Right atrium auricular region (tissue), 2 donors: ENCODE results near the gene ISCU. TPM values are rescaled to one million over a fixed set of nuclear protein-coding genes. Genes with fewer than 3 reads are reported as not detected.
A peak's percentile ranks its signal among the peaks of the same experiment; 100 is the strongest.
"Not testable (repeated sequence)": the region's sequence is repeated elsewhere in the genome, so short reads cannot be mapped to it uniquely, and the experiment has no call there.

Experiments used
- DNase-seq: peaks from one replicate; pipeline ENCODE4 v3.0.0-alpha.2; 2019; ENCODE audit warnings: low spot score
- H3K27ac ChIP-seq, 2 donors: fragments of 200-600 bp; sonication (generic); 1 replicate in 1 of 2; 2 replicates in 1 of 2; pipeline ENCODE4 v1.5.1; 2016 to 2019
- H3K27me3 ChIP-seq, 2 donors: fragments of 200-600 bp; sonication (generic); one replicate each; pipeline versions ENCODE4 v1.5.1 to v1.6.0; 2017 to 2019
- H3K36me3 ChIP-seq: fragments of 200-600 bp; sonication (generic); one replicate; pipeline ENCODE4 v1.5.1; 2016
- H3K4me1 ChIP-seq, 2 donors: fragments of 200-600 bp; sonication (generic); one replicate each; pipeline versions ENCODE4 v1.5.1 to v1.6.0; 2017 to 2019
- H3K4me3 ChIP-seq, 2 donors: fragments of 200-600 bp; sonication (generic); 1 replicate in 1 of 2; 2 replicates in 1 of 2; pipeline ENCODE4 v1.5.1; 2017 to 2019; ENCODE audit warnings: mild to moderate bottlenecking in 1 of 2, moderate library complexity in 1 of 2
- H3K9me3 ChIP-seq, 2 donors: fragments of 200-600 bp; sonication (generic); one replicate each; pipeline ENCODE4 v1.5.1; 2019
- total RNA-seq, 2 donors: library from RNA; depleted of rRNA; stranded (reverse); fragments of >200 nt; gene quantifications; one replicate each; pipeline ENCODE4 v1.1.0, GENCODE V29; 2016
- TF ChIP-seq, protein P1 (sequence below), 2 donors: fragments of 200-600 bp; sonication (generic); IDR thresholded peaks; one replicate each; pipeline ENCODE4 v1.5.1; 2019; ENCODE audit warnings: antibody characterized with exemption in 2 of 2

Gene ISCU
- total RNA-seq, 2 donors from 2014 or later = 421 to 433 TPM

DNA sequence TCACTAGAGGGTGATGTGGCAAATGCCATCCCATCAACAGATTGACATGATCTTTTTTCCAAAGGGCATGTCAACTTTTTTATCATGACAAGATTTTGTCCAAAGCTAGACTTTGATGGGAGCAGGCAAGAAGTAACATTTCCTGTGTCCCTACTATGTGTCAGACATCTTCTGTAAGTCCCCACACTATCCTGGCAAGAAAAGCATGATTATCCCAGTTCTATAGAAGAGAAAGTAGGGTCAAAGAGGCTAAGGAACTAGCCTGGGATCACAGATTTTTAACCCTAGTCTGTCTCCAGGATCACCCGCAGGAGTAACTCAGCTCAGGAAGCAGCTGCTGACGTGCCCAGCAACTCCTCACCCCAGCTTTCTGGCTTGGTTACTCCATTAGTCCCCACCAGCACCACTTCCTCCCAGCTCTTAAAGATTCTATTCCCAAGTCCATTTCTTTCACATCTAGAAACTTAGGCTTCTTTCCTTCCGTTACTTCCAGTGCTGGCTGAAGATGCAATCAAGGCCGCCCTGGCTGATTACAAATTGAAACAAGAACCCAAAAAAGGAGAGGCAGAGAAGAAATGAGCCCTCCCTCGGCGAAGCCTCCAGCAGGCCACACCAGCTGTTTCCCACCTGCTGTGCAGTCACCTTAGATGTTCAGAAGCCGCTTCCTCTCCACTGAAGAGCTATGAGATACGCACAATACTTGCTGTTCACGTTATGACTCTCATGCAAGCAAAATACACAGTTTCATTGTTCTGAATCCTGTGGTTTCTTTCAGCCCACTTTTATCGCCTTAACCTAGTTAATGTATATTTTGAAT, 6.2 kb downstream of the ISCU start:
- no peaks in the 10 kb centered on the region for H3K27me3 ChIP-seq

DNA sequence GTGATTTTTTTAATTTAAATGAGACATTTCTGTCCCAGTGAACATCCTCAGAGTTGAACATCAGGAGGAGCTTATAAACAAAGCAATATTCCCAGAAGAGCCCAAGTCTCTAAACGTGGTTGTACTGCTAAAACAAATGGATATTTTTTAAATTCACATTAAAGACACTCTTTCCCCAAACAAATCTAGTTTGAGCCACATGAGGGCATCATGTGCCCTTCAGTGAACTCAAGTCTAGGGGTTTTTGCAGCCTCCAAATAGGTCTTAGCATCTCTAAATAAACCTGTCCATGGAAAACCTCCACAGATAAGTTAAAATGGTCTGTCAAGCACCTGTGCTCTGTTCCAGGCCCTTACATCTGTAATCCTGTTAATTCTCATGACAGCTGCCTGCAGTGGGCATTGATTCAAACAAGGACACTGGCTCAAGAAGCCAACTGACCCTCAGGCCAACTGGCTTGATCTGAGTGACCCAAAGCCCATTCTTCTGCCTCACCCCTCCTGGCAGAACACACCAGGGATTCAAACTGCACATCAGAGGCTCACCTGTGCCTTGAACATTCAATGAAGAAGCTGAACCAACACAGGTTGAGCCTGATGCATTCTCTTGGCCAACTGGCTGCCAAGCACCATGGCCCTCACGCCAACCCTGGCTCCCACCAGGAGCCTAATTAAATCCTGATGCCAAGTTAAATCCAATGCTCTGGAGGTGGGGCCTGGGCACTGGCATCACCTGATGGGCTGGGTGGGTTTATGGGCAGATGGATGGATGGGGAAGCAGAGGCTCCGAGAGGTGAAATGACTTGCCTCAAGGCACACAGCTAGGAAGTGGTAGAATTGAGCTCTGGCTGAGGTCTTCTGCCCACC, 8.6 kb downstream of the ISCU start:
- Histone ChIP-seq H3K27me3 (no peaks in the 10 kb centered on the region), H3K9me3 (no peaks in the 10 kb centered on the region), H3K36me3 (peaks cover 39% of the 10 kb centered on the region), H3K27ac (no peak overlapping the region), H3K4me1 (peaks cover 0 to 17% of the 10 kb centered on the region in 2 donors), H3K4me3 (no peak overlapping the region)
- TF ChIP-seq, protein P1, sequence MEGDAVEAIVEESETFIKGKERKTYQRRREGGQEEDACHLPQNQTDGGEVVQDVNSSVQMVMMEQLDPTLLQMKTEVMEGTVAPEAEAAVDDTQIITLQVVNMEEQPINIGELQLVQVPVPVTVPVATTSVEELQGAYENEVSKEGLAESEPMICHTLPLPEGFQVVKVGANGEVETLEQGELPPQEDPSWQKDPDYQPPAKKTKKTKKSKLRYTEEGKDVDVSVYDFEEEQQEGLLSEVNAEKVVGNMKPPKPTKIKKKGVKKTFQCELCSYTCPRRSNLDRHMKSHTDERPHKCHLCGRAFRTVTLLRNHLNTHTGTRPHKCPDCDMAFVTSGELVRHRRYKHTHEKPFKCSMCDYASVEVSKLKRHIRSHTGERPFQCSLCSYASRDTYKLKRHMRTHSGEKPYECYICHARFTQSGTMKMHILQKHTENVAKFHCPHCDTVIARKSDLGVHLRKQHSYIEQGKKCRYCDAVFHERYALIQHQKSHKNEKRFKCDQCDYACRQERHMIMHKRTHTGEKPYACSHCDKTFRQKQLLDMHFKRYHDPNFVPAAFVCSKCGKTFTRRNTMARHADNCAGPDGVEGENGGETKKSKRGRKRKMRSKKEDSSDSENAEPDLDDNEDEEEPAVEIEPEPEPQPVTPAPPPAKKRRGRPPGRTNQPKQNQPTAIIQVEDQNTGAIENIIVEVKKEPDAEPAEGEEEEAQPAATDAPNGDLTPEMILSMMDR (IDR thresholded peaks at IDR 0.05) = peak in 1 of 2 donors; percentile 54
- peak; percentile 38 for DNase-seq

More for the DNA sequence above, 6.2 kb downstream of the ISCU start:
- TF ChIP-seq, protein P1 (IDR thresholded peaks at IDR 0.05) = no peak
- Histone ChIP-seq H3K36me3 (peaks cover 58% of the 10 kb centered on the region), H3K9me3 (no peaks in the 10 kb centered on the region), H3K4me3 (no peak overlapping the region), H3K4me1 (peaks cover 0 to 27% of the 10 kb centered on the region in 2 donors), H3K27ac (peak overlapping the region in 1 of 2 donors; percentile 13)
- no peak for DNase-seq

DNA sequence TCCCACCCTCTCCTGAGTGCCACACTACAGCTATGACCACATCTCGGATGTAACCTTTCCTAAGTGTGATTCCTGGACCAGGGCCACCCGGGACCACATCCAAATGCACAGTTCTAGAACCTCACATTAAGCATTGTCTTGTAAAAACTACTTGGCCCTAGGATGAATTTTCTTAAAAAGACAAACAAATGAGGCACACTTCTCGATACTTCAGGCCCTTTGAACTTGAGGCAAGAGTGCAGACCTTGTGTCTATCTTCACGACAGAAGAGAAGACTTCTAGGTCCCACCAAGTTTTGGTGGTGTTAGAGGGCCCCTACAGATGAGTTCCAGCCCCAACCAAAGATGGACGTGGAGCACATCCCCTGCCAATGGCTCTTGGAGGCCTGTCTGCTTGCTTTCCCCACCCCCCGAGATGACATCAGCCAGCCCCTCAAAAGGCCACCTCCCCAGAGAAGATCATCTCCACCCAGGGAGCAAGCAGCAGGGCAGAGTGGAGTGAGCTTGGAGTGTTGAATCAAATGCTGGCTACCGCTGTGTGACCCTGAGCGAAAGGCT, 9.3 kb downstream of the ISCU start:
- DNase-seq = peak; percentile 40
- H3K27ac ChIP-seq = no peak overlapping the region
- TF ChIP-seq, protein P1 (IDR thresholded peaks at IDR 0.05) = no peak

DNA sequence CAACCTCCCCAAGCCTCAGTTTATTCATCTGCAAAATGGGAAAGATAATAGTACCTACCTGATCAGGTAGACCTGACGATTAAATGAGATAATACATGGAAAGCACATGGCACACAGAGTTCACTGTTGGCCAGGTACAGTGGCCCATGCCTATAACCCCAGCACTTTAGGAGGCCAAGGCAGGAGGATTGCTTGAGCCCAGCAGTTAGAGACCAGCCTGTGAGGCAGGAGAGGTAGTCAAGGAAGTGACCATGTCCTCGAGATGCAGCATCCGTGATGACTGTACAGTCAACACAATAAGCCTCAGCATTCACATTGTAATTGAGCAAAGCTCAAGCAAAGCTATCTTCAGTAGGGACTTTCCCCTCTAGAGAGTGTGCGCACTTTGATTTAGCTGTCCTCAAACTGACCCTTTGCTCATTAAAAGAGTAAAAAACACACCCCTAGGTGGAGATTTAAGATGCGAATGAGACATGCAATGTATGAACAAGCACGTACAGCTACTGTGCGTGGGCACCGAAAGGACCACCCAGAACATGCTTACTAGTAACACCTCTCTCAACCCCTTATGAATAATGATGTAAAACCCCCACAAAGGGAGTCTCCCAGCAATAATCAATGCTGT, 9.9 kb downstream of the ISCU start:
- Histone ChIP-seq H3K36me3 (peaks cover 27% of the 10 kb centered on the region), H3K9me3 (no peaks in the 10 kb centered on the region)
- no peak for DNase-seq

More for the DNA sequence above, 9.3 kb downstream of the ISCU start:
- Histone ChIP-seq H3K9me3 (no peaks in the 10 kb centered on the region), H3K27me3 (no peaks in the 10 kb centered on the region), H3K36me3 (peaks cover 32% of the 10 kb centered on the region), H3K4me3 (no peak overlapping the region), H3K4me1 (peaks cover 0 to 19% of the 10 kb centered on the region in 2 donors)

DNA sequence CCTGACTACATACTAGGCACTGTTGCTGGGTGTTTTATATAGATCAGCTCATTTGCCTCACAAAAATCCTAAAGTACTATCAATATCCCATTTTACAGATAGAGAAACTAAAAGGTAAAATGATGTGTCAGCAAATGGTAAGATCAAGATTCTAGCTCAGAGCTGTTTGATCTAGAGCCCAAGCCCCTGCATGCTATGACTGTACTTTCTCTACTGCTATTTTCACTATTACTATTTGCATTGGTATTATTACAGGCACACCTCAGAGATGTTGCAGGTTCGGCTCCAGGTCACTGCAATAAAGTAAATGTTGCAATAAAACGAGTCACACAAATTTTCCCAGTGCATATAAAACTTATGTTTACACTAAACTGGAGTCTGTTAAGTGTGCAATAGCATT, 10.9 kb downstream of the ISCU start:
- DNase-seq = no peak
- peaks cover 0 to 19% of the 10 kb centered on the region in 2 donors for H3K4me1 ChIP-seq
- H3K27ac ChIP-seq = no peak overlapping the region
- no peaks in the 10 kb centered on the region for H3K27me3 ChIP-seq
- TF ChIP-seq, protein P1 (IDR thresholded peaks at IDR 0.05) = no peak
- no peaks in the 10 kb centered on the region for H3K9me3 ChIP-seq
- peaks cover 17% of the 10 kb centered on the region for H3K36me3 ChIP-seq
- no peak overlapping the region for H3K4me3 ChIP-seq

More for the DNA sequence above, 9.9 kb downstream of the ISCU start:
- TF ChIP-seq, protein P1 (IDR thresholded peaks at IDR 0.05) = no peak
- no peak overlapping the region for H3K4me3 ChIP-seq
- H3K27me3 ChIP-seq = no peaks in the 10 kb centered on the region
- H3K27ac ChIP-seq = no peak overlapping the region
- peaks cover 0 to 23% of the 10 kb centered on the region in 2 donors for H3K4me1 ChIP-seq

DNA sequence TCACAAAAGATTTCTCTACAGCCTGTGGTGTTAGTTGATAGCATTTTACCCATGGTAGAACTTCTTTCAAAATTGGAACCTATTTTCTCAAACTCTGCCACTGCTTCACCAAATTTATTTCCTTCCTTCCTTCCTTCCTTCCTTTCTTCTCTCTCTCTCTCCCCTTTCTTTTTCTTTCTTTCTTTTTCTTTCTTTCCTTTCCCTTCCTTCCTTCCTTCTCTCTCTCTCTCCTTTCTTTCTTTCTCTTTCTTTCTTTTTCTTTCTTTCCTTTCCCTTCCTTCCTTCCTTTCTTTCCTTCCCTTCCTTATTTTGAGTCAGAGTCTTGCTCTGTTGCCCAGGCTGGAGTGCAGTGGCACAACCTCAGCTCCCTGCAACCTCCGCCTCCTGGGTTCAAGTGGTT, 11.9 kb downstream of the ISCU start:
- not testable (repeated sequence) for H3K4me3 ChIP-seq, DNase-seq, H3K27ac ChIP-seq, H3K27me3 ChIP-seq, H3K36me3 ChIP-seq, H3K9me3 ChIP-seq
- H3K4me1 ChIP-seq = peaks cover 0 to 19% of the 10 kb centered on the region in 2 donors
